ENCODE data around the gene TMEM131L. TPM values are rescaled to one million over a fixed set of nuclear protein-coding genes. Genes with fewer than 3 reads are reported as not detected.
"Not testable (repeated sequence)": the region's sequence is repeated elsewhere in the genome, so short reads cannot be mapped to it uniquely, and the experiment has no call there.

The TMEM131L gene
- total and polyA plus RNA-seq, 4 donors = 4.9 to 41.3 (median 12.9) TPM

DNA sequence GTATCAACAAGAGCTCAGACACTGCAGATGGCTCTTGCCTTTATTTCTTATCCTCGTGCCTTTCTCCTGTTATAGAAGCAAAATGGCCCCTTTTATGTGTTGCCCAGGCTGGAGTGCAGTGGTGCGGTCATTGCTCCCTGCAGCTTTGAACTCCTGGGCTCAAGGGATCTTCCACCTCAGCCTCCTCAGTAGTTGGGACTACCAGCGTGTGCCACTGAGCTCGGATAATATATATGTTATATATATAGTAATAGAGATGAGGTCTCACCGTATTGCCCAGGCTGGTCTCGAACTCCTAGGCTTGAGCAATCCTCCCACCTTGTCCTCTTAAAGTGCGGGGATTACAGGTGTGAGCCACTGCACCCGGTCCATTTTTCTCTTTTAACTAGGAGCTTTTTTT lies 79.7 kb downstream of the TMEM131L start:
- no peak for DNase-seq (ENCODE audit: low spot score)
- Histone ChIP-seq H3K27me3 (ENCODE audit: control insufficient read depth in 4 of 4, insufficient read depth in 4 of 4, low read length in 3 of 4) (no peaks in the 10 kb centered on the region), H3K4me3 (ENCODE audit: low read depth in 1 of 3, low read length in 3 of 3) (no peak overlapping the region), H3K9ac (ENCODE audit: low read depth in 1 of 2, low read length in 2 of 2) (no peak overlapping the region), H3K4me1 (ENCODE audit: control insufficient read depth in 4 of 4, insufficient read depth in 4 of 4, low read length in 3 of 4) (no peaks in the 10 kb centered on the region), H3K27ac (ENCODE audit: low read depth in 1 of 2, low read length in 2 of 2) (no peak overlapping the region), H3K9me3 (ENCODE audit: control insufficient read depth in 4 of 4, low read length in 3 of 4) (no peaks in the 10 kb centered on the region), H3K36me3 (ENCODE audit: control insufficient read depth in 4 of 4, insufficient read depth in 3 of 4, low read depth in 1 of 4, low read length in 3 of 4) (peaks cover 0 to 3% (median under 1%) of the 10 kb centered on the region in 4 donors)
- 96% methylated on average over 8 of the region's 8 CpGs for WGBS
- no peak for TF ChIP-seq RXRA (IDR thresholded peaks at IDR 0.05)
- no peak for TF ChIP-seq SP1 (IDR thresholded peaks at IDR 0.05)
- TF ChIP-seq NR2F2 (IDR thresholded peaks at IDR 0.05) = no peak
- TF ChIP-seq JUND (IDR thresholded peaks at IDR 0.05) = no peak

DNA sequence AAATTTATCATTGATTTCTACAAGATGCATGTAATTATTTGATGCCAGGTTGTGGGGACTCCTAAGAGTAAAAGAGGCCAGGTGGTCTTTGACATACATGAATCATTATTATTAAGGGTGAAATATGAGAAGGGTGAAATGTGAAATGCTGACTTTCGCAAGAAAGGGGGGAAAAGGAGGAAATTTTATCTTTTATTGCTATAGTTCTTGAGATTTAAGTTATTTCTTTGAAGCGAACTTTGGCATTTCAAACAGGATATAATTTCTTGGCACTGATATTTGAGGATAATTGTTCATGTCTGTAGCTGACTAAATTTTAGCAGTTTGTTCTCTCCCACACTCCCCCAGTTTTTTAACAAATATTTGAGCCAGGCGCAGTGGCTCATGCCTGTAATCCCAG lies 80.1 kb downstream of the TMEM131L start:
- H3K36me3 ChIP-seq (ENCODE audit: control insufficient read depth in 4 of 4, insufficient read depth in 3 of 4, low read depth in 1 of 4, low read length in 3 of 4) = peaks cover 0 to 4% (median 2%) of the 10 kb centered on the region in 4 donors
- DNase-seq (ENCODE audit: low spot score) = no peak
- WGBS = 92% methylated on average over 3 of the region's 3 CpGs
- H3K9me3 ChIP-seq (ENCODE audit: control insufficient read depth in 4 of 4, low read length in 3 of 4) = no peaks in the 10 kb centered on the region
- no peak overlapping the region for H3K4me3 ChIP-seq (ENCODE audit: low read depth in 1 of 3, low read length in 3 of 3)
- H3K27me3 ChIP-seq (ENCODE audit: control insufficient read depth in 4 of 4, insufficient read depth in 4 of 4, low read length in 3 of 4) = no peaks in the 10 kb centered on the region
- H3K27ac ChIP-seq (ENCODE audit: low read depth in 1 of 2, low read length in 2 of 2) = no peak overlapping the region
- H3K4me1 ChIP-seq (ENCODE audit: control insufficient read depth in 4 of 4, insufficient read depth in 4 of 4, low read length in 3 of 4) = no peaks in the 10 kb centered on the region
- no peak for TF ChIP-seq HNF4A (conservative IDR thresholded peaks at IDR 0.05)
- no peak for TF ChIP-seq TAF1 (conservative IDR thresholded peaks at IDR 0.05)
- no peak for TF ChIP-seq YY1 (IDR thresholded peaks at IDR 0.05)
- no peak for TF ChIP-seq NR2F2 (IDR thresholded peaks at IDR 0.05)
- no peak overlapping the region for H3K9ac ChIP-seq (ENCODE audit: low read depth in 1 of 2, low read length in 2 of 2)

DNA sequence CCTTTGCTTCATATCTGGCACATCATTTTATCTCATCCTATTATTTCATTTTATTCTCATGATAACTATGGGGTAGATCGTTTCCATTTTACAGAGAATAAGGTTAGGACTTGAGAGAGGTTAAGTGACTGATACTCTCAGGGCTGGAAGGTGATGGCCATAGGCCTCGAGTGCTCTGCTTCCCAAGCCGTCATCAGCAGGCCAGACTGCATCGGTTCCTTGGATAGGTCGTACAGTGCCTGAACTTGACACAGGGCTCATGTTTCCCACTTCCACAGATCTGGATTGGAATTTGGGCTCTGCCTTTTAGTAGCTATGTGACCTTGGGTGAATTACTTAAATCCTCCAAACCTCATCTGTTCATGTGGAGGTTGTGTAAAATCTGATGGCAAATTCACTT lies 81.4 kb downstream of the TMEM131L start:
- Histone ChIP-seq H3K9ac (ENCODE audit: low read depth in 1 of 2, low read length in 2 of 2) (no peak overlapping the region), H3K36me3 (ENCODE audit: control insufficient read depth in 4 of 4, insufficient read depth in 3 of 4, low read depth in 1 of 4, low read length in 3 of 4) (peaks cover 0 to 7% (median 2%) of the 10 kb centered on the region in 4 donors)

DNA sequence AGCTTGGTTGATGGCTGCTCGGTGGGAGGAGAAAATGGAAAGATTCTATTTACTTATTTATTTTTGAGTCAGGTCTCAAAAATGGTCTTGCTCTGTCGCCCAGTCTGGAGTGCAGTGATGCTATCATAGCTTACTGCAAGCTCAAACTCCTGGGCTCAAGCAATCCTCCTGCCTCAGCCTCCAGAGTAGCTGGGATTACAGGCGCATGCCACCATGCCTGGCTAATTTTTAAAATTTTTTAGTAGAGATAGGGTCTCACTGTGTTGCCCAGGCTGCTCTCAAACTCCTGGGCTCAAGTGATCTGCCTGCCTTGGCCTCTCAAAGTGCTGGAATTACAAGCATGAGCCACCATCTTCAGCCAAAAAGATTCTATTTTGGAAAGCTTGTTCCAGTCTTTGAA lies 82.7 kb downstream of the TMEM131L start:
- not testable (repeated sequence) for H3K27me3 ChIP-seq (ENCODE audit: control insufficient read depth in 4 of 4, insufficient read depth in 4 of 4, low read length in 3 of 4); H3K4me3 ChIP-seq (ENCODE audit: low read depth in 1 of 3, low read length in 3 of 3); H3K9ac ChIP-seq (ENCODE audit: low read depth in 1 of 2, low read length in 2 of 2); DNase-seq (ENCODE audit: low spot score); H3K9me3 ChIP-seq (ENCODE audit: control insufficient read depth in 4 of 4, low read length in 3 of 4); H3K27ac ChIP-seq (ENCODE audit: low read depth in 1 of 2, low read length in 2 of 2); H3K36me3 ChIP-seq (ENCODE audit: control insufficient read depth in 4 of 4, insufficient read depth in 3 of 4, low read depth in 1 of 4, low read length in 3 of 4); H3K4me1 ChIP-seq (ENCODE audit: control insufficient read depth in 4 of 4, insufficient read depth in 4 of 4, low read length in 3 of 4)
- WGBS = 98% methylated on average over 3 of the region's 3 CpGs

More for the DNA sequence above, 81.4 kb downstream of the TMEM131L start:
- Histone ChIP-seq H3K9me3 (ENCODE audit: control insufficient read depth in 4 of 4, low read length in 3 of 4) (no peaks in the 10 kb centered on the region), H3K27me3 (ENCODE audit: control insufficient read depth in 4 of 4, insufficient read depth in 4 of 4, low read length in 3 of 4) (no peaks in the 10 kb centered on the region), H3K27ac (ENCODE audit: low read depth in 1 of 2, low read length in 2 of 2) (no peak overlapping the region), H3K4me3 (ENCODE audit: low read depth in 1 of 3, low read length in 3 of 3) (no peak overlapping the region), H3K4me1 (ENCODE audit: control insufficient read depth in 4 of 4, insufficient read depth in 4 of 4, low read length in 3 of 4) (no peaks in the 10 kb centered on the region)
- TF ChIP-seq SP1 (IDR thresholded peaks at IDR 0.05) (no peak), GABPA (IDR thresholded peaks at IDR 0.05 in 1 of 2, conservative IDR thresholded peaks at IDR 0.05 in 1 of 2) (no peak), EGR1 (IDR thresholded peaks at IDR 0.05; ENCODE audit: low read depth in 2 of 2) (no peak), RXRA (IDR thresholded peaks at IDR 0.05) (no peak), TAF1 (conservative IDR thresholded peaks at IDR 0.05) (no peak), JUND (IDR thresholded peaks at IDR 0.05) (no peak), NR2F2 (IDR thresholded peaks at IDR 0.05) (no peak)
- TF ChIP-seq, protein P1, sequence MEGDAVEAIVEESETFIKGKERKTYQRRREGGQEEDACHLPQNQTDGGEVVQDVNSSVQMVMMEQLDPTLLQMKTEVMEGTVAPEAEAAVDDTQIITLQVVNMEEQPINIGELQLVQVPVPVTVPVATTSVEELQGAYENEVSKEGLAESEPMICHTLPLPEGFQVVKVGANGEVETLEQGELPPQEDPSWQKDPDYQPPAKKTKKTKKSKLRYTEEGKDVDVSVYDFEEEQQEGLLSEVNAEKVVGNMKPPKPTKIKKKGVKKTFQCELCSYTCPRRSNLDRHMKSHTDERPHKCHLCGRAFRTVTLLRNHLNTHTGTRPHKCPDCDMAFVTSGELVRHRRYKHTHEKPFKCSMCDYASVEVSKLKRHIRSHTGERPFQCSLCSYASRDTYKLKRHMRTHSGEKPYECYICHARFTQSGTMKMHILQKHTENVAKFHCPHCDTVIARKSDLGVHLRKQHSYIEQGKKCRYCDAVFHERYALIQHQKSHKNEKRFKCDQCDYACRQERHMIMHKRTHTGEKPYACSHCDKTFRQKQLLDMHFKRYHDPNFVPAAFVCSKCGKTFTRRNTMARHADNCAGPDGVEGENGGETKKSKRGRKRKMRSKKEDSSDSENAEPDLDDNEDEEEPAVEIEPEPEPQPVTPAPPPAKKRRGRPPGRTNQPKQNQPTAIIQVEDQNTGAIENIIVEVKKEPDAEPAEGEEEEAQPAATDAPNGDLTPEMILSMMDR (IDR thresholded peaks at IDR 0.05; ENCODE audit: low read depth, low read length, missing input control) = no peak
- TF ChIP-seq, protein P2, sequence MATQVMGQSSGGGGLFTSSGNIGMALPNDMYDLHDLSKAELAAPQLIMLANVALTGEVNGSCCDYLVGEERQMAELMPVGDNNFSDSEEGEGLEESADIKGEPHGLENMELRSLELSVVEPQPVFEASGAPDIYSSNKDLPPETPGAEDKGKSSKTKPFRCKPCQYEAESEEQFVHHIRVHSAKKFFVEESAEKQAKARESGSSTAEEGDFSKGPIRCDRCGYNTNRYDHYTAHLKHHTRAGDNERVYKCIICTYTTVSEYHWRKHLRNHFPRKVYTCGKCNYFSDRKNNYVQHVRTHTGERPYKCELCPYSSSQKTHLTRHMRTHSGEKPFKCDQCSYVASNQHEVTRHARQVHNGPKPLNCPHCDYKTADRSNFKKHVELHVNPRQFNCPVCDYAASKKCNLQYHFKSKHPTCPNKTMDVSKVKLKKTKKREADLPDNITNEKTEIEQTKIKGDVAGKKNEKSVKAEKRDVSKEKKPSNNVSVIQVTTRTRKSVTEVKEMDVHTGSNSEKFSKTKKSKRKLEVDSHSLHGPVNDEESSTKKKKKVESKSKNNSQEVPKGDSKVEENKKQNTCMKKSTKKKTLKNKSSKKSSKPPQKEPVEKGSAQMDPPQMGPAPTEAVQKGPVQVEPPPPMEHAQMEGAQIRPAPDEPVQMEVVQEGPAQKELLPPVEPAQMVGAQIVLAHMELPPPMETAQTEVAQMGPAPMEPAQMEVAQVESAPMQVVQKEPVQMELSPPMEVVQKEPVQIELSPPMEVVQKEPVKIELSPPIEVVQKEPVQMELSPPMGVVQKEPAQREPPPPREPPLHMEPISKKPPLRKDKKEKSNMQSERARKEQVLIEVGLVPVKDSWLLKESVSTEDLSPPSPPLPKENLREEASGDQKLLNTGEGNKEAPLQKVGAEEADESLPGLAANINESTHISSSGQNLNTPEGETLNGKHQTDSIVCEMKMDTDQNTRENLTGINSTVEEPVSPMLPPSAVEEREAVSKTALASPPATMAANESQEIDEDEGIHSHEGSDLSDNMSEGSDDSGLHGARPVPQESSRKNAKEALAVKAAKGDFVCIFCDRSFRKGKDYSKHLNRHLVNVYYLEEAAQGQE (IDR thresholded peaks at IDR 0.05) = no peak
- TF ChIP-seq, protein P3, sequence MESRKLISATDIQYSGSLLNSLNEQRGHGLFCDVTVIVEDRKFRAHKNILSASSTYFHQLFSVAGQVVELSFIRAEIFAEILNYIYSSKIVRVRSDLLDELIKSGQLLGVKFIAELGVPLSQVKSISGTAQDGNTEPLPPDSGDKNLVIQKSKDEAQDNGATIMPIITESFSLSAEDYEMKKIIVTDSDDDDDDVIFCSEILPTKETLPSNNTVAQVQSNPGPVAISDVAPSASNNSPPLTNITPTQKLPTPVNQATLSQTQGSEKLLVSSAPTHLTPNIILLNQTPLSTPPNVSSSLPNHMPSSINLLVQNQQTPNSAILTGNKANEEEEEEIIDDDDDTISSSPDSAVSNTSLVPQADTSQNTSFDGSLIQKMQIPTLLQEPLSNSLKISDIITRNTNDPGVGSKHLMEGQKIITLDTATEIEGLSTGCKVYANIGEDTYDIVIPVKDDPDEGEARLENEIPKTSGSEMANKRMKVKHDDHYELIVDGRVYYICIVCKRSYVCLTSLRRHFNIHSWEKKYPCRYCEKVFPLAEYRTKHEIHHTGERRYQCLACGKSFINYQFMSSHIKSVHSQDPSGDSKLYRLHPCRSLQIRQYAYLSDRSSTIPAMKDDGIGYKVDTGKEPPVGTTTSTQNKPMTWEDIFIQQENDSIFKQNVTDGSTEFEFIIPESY (IDR thresholded peaks at IDR 0.05) = no peak
- WGBS = 92% methylated on average over 5 of the region's 5 CpGs
- no peak for DNase-seq (ENCODE audit: low spot score)
